Putamen (tissue), 1 donor: ENCODE data around the gene NR4A3.

Experiments
- DNase-seq: peaks from one replicate; pipeline ENCODE4 v3.0.0-alpha.2; 2016; ENCODE audit warnings: low spot score

The NR4A3 gene

DNA sequence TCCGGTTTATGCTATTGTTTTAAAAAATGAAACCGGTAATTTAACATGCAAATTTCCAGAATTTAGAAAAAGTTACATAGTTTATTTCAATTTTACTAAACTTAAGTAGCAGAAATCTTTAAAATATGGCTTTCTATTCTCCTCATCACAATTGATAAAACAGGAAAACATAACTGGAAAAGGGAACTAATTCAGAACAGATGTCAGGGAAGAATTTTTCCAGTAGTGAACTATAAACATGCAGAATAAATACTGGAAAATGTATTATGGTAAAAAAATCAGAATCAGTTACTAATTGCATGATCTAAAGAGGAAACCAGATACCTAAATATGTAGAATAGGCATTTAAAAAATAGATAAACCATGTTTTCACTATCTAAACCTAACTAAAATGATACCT, 7.3 kb upstream of the NR4A3 start:
- DNase-seq: no peak

DNA sequence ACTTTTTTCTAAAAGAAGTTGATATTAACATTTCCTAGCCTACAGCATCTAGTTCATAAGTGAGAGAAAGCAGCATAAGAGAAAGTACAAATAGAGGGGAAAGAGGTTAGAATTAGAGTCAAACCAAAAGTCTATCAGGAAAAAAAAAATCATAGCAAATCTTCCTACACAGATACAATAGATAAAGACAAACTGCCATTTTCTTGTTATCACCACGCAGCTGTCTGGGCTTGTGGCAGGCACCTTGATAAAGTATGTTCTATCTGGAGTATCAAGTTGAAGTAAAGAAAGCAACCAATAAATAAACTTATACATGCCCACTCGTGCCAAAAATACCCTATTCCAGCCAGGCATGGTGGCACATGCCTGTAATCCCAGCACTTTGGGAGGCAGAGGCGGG, 5.3 kb upstream of the NR4A3 start:
- no peak for DNase-seq

DNA sequence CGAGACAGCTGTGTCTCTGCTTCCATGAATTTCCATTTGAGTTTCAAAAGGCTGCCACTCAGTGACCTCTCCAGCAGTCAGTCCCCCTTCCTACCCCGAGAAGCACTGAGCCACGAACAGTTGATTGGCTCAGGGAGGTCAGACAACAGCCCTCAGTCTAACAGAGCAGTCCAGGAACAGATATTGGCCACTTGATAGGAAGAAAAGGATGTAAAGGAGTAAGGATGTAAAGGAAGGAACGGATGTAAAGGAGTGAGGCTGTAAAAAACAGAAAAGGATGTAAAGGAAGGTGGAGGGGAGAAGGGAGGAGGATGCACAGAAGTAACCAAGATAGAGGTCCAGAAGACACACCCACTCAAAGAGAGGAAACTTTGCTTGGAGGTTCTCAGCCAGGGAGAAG, 3.2 kb upstream of the NR4A3 start:
- DNase-seq: no peak

DNA sequence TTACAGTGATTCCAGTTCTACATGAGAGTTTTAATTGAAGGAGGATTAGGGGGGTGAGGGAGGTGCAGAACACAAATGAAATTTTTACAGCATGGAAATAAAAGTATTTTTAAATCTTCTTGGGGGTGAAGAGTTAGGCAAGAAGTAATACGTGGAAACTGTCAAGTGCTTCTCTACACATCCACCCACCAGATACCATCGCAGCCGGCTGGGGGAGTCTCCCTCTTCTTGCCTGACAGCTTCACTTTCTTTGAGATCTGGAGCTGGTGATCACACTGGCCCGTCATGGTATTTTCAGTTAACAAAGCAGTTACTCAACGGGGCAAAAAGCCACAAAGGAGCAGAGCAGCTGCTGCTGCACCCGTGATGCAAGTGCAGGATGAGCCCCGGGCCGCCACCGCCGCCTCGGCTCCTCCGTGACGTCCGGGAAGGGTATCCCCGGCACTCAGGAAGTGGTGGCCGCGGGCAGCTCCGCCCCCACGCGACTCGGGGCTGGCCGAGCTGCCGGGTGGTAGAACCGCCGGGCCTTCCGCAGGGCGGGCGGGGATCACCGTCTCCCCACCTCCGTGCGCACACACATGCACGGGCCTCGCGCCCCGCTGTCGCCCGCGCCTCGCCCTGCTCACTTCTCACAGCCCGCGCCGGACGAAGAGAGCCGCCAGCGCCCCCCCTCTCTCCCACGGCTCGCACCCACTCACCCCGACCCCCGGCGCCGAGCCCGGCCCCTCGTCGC, 2.4 kb upstream of the NR4A3 start:
- DNase-seq: peak; percentile 84

DNA sequence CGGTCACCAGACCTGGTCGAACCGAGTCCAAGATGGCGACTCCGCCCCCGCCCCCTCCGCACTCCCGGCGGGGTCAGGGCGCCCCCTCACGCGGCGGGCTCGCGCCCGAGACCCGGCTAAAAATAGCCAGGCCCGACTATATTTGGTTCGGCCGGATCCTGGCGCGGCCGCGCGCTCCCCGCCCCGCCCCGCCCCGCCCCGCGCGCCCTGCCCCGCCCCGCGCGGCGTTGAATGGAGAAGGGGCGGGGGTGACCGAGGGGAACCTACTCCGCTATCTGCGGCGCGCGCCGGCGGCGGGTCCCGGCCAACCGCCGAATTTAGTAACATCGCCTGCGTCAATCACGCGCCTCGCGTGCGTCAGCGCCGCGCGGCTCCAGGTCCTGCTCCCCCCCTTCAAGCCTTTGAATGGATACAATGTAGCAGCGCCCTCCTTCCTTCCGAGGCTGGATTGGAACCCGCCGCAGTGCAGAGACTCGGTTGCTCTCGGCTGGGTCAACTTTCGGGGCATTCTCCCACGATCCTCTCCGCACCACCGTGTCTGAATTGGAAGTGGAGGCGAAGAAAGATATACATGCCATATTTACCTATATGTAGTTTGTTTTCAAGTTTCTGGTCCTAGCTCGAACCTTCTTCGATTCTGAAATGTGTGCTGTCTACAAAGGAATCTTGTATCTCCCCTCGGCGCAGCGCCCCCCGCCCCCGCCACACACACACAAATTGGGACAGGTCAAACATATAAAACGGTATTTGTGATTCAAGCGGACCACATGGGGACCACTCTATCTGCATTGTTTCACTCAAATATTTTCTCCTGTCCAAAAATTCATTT, 1.6 kb upstream of the NR4A3 start:
- DNase-seq: peak; percentile 90

DNA sequence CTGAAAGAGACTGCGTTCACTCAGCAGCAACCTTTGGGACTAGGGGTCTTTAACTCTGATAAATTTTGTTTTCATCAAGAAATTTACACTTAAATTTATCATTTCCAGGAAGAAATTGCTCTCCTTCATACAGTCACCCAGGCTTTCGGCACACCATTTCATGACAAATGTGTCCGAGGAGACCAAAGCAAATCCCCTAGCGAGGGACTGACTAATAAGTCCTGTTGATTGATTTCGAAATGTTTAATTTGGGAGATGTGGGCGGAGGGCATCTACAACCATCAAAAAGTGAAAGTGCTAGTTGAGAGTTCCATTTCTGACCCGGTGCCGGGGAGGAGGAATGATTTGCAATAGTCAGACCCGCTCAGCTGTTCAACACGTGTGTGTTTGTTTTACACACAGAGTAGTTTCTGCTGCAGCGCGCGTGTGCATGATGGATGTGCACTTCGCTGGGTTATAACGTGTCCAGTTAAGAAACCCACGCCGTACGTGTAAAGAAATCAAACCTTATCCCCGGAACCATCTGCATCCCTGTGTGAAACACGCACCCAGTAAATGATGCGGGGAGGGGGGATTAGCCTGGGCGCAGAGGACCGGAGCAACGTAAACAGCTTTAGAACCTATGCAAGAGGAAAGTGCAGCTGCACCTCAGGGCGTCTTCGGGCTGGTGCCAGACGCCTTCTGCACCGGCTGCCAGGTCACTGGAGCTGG, 845 bp upstream of the NR4A3 start:
- DNase-seq: peak; percentile 74

DNA sequence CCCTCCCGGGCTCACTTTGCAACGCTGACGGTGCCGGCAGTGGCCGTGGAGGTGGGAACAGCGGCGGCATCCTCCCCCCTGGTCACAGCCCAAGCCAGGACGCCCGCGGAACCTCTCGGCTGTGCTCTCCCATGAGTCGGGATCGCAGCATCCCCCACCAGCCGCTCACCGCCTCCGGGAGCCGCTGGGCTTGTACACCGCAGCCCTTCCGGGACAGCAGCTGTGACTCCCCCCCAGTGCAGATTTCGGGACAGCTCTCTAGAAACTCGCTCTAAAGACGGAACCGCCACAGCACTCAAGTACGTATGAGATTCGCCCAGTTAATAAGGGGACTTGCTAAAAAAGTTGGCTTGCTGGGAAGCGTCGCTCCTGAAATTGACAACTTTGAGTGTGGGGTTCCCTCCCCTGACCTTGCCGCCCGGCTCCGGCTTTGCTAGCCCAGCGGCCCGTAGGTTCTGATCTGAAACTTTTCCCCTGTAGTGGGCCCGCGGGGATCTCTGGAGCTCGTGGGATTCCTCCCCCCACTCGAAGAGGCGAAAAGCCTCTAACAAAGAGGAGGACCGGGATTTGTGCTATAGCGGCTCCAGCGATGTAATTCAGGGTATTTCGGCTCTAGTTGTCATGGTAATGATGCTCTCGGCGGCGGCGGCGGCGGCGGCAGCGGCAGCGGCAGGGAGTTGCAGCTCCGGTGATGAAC, 572 bp downstream of the NR4A3 start:
- peak; percentile 62 for DNase-seq

DNA sequence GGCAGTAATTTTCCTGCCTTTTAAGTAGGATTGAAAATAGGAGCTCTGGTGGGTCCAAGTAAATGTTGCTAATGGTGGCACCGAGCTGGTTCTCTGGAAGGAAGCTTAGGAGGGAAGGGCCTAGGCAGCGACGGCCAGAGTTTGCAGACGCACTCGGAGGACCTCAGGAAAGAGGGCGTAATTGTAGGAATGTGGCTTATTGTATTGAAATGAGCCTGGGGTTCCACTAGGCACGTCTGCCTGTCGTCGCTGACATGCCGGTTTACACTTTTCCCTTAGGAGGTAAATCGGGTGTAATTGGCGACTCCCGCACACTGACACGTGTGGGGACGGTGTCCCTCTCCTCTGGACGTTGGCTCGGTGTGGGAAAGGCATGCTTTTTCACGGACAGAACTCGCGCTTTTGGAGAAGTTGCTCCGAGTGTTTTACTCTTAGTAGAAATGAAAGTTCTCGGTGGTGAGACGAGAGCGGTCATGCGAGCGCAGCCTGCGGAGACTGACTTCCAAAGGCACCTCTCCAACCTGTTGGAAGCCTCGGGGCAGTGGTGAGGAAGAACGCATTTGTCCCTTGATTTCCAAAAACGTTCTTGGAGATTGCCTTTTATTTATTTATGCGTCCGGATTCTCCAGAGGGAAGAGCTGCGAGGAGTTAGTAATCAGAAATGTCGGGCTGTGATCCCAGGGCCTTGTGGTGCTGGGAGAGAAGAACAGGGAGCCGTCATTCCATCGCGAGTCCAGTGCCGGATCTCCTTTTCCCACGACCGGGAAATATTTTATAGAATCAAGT, 1.3 kb downstream of the NR4A3 start:
- no peak for DNase-seq

DNA sequence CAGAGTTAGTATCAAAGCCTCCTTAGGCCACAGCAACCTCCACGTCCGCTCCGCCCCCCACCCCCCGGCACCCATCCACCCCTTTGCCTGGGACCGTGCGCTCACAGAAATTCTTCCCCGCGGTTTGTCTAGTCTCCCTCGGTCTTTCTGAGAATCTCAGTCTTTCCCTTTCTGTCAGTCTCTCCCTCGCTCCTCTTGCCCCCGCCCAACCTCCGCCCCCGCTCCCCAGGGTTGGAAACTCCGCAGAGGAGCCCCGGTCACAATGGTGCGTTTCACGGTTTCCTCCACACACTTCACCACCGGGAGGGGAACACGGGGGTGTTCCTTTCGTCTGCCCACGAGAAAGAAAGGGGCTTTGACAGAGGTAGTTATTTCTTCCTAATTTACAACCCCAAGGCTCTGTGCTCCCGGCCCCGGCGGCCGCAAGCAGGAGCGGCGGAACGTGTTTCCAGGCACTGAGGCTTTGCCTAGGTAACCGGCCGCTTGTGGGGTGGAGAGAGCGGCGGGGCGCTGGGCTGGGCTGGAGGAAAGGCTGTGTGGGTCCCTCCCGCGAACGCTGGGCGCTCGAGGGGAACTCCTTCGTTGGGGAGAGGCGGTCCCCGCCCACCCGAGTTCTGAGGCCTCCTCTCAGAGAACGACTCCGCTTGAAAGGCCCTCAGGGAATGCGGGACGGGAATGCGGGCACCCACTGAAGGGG, 2.1 kb downstream of the NR4A3 start:
- no peak for DNase-seq

DNA sequence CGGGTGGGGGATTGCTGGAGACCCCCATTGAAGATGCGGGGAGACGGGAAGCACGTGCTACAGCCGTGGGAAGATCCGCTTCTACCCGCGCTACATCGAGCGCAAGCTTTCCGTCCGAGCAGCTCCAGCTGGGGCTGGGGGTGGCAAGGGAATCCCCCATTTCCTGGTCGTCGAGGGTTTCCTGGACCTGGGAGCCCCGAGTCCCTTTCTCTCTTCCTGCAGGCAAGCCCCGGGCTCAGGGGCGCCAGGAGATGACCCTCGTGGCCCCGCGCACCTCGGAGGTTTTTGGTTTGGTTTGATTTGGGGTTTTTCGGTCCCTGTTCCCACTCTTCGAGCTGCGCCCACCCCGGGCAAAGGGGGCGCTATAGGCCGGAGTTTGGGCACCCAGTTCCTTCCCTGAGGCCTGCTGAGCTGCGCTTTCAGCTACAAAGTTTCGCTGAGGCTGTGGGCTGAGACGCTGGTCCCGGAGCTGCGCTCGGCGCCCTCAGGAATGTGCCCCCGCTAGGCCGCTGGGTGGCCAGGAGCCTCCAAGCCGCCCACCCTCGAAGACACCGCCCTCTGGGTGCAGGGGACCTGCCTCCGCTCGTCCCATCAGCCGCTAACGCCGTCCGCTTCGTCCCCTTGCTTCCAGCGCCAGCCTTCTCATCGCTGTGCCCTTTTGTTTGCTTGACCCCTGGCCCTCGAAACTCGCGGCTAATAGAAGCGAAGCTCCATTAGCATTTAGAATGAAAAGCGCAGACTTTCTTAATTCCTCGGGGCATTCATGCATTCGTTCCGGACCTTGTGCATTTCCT, 2.9 kb downstream of the NR4A3 start:
- DNase-seq: no peak

DNA sequence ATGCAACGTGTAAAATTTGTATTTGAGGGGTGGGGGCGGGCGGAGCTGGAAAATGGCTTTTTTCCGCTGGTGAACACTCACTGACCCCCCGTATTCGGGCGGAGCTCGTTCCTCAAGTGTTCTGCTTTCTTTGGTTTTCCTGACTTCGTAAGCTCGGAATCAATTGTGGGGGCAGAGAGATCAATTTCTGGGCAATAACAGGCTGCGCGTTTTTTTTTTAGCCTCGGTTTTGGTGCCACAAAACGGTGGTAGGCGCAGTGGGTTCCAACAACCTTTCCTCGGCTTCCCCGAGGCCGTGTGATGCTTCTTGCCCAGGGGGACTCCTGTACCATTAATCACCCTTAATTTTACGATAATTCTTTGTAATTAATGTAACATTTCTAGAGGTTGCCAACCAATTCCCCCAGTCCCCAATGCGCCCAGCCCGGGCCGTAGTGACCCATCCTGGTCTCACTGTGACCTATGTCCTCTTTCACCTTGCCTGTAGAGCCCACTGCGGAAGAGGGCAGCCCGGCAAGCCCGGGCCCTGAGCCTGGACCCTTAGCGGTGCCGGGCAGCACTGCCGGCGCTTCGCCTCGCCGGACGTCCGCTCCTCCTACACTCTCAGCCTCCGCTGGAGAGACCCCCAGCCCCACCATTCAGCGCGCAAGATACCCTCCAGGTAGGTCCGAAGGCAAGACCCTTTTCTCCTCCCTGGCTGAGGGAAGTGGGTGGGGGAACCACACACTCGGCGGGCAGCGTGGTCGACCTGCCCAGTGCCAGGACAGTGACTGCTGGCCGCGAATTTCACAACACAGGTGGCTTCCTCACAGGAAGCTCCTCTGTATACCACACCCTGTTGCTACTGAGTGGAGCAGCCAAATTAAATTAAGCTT, 3.7 kb downstream of the NR4A3 start:
- no peak for DNase-seq

DNA sequence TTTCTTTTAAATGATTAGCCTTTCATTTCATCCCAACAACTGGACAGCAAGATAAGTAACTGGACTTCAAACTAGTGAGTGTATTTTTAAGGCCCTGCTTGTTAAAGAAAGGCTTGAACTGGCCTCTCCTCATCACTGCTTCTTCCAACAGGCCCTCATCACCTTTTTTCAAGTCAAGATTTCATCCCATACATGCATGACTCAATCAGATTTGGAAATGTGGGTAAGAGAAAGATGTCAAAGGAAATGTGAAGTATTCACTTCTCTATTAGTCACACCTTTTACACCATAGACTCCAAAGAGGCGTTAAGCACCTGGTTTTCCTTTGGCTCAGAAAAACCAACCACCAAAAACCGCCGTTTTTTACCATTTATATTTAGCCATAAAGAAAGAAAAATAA, 4.9 kb downstream of the NR4A3 start:
- DNase-seq: no peak

DNA sequence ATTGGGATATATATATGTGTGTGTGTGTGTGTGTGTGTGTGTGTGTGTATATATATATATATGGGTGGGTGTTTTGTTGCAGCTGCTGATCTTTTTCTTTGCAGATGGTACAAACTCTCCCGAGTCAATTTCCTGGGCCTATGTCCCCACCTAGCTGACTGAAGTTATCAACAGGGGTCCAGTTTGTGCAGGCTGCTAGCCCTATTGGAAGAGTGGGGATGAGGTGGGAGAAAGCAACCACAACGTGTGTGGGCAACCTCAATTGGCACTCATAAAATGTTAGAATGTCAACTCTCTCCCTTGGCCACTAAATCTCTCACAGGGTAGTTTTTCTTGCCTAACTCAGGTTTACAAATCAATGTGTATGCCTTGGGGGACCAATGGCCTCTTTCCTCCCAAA, 5.6 kb downstream of the NR4A3 start:
- DNase-seq: no peak

DNA sequence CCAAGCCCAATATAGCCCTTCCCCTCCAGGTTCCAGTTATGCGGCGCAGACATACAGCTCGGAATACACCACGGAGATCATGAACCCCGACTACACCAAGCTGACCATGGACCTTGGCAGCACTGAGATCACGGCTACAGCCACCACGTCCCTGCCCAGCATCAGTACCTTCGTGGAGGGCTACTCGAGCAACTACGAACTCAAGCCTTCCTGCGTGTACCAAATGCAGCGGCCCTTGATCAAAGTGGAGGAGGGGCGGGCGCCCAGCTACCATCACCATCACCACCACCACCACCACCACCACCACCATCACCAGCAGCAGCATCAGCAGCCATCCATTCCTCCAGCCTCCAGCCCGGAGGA, 6.3 kb downstream of the NR4A3 start:
- no peak for DNase-seq

DNA sequence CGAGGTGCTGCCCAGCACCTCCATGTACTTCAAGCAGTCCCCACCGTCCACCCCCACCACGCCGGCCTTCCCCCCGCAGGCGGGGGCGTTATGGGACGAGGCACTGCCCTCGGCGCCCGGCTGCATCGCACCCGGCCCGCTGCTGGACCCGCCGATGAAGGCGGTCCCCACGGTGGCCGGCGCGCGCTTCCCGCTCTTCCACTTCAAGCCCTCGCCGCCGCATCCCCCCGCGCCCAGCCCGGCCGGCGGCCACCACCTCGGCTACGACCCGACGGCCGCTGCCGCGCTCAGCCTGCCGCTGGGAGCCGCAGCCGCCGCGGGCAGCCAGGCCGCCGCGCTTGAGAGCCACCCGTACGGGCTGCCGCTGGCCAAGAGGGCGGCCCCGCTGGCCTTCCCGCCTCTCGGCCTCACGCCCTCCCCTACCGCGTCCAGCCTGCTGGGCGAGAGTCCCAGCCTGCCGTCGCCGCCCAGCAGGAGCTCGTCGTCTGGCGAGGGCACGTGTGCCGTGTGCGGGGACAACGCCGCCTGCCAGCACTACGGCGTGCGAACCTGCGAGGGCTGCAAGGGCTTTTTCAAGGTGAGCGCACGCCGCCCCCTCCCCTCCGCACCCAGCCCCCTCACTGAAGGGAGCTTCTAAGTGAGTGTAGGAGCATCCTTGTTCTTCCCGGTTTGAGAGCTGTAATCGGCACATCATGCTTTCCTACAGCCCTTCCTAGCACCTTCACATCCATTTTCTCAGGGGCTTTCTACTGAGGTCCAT, 6.9 kb downstream of the NR4A3 start:
- no peak for DNase-seq

DNA sequence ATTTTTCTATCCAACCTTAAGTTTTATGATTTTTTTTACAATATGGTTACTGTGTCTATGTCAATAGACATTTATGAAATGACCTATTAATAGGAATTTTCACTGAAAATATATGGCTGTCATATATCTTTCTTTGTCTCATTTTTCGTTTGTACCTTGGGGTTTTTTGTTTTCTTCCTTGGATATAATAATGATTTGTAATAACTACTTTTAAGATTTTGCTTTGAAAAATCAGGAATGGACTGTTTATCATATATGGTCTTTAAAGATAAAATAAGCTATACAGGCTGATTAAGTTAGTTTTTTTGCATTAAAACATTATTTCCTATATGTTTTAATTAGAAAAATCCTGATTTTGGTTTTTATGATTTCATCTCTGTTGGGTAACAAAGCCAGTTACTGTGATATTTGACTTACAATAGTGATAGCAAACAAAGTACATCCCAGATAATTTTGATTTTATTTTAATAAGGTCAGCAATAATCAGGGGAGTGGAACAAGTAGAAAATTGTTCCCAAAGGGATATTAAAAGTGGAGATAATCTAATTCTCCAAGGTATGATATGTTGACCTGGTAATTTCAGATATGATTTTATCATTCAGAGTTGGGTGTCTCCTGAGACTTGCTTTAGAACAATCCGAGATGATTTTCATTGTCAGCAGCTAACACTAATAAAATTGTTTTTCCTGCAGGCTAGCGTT, 10.3 kb downstream of the NR4A3 start:
- no peak for DNase-seq

DNA sequence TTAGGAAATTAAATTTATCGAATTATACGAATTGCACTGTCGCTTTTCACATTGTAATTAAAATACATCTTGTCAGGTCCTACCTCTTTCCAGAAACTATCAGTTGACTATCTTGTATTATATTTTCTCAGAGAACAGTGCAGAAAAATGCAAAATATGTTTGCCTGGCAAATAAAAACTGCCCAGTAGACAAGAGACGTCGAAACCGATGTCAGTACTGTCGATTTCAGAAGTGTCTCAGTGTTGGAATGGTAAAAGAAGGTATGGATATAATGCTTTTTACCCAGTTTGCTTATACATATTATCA, 10.8 kb downstream of the NR4A3 start:
- DNase-seq: no peak

DNA sequence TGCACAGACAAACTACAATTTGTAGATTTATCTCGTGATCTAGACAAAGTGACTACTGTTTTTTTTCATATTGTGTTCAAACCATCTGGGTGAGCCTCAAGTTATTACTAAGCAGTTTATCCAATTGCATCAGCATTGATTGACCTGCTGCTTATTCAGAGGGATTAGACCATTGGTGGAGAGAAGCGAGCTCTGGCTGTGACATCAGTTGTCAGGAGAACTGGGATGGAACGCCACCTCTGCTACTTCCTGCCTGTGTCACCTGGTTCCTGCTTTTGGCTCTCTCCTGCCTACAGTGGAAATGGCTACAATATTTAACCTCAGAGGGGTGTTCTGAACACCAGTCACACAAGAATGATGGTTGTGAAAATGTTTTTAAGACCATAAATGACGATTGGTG, 12.1 kb downstream of the NR4A3 start:
- DNase-seq: no peak
